Measurements from ENCODE around the gene SWI5.

Gene SWI5

GRCh38 chr9:128323212-128323730 lies 47.2 kb downstream of the SWI5 start:
- Histone ChIP-seq H3K4me3 (ENCODE audit: low read depth, low read length, poor library complexity, severe bottlenecking) (peak overlapping the region; percentile 89), H3K79me2 (ENCODE audit: insufficient read depth, low read length) (peaks cover 8% of the 10 kb centered on the region), H3F3A (ENCODE audit: insufficient read depth, low read length) (no peaks in the 10 kb centered on the region), H2AFZ (ENCODE audit: low read length) (no peak overlapping the region), H3K9me3 (ENCODE audit: low read length) (no peaks in the 10 kb centered on the region), H3K36me3 (ENCODE audit: insufficient read depth, low read length) (peaks cover 34% of the 10 kb centered on the region; the same call in 1 of the 2 replicates), H3K9me2 (ENCODE audit: low read depth, low read length) (no peaks in the 10 kb centered on the region), H3K4me1 (ENCODE audit: insufficient read depth, low read length, severe bottlenecking) (peaks cover 25% of the 10 kb centered on the region), H3K9ac (ENCODE audit: low read length) (peak overlapping the region; percentile 88), H3K27ac (ENCODE audit: low read depth, low read length, poor library complexity, severe bottlenecking) (peak overlapping the region; percentile 17), H3K4me2 (ENCODE audit: low read length) (peak overlapping the region; percentile 98), H4K20me1 (ENCODE audit: insufficient read depth, low read length) (no peaks in the 10 kb centered on the region), H3K27me3 (ENCODE audit: insufficient read depth, low read length) (no peaks in the 10 kb centered on the region)
- TF ChIP-seq CTCF (IDR thresholded peaks at IDR 0.05; ENCODE audit: low read length) (no peak), EZH2 (IDR thresholded peaks at IDR 0.05; ENCODE audit: borderline replicate concordance, low read length) (no peak)

DNA sequence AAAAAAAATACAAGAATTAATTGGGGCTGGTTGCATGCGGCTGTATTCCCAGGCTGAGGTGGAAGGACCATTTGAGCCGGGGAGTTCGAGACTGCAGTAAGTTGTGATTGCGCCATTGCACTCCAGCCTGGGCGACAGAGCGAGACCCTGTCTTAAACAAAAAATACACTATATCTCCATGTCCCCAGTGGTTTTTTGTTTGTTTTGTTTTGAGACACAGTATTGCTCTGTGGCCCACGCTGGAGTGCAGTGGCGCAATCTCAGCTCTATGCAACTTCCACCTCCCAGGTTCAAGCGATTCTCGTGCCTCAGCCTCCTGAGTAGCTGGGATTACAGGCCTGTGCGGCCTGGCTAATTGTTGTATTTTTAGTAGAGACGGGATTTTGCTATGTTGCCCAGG lies 47.7 kb downstream of the SWI5 start:
- H4K20me1 ChIP-seq (ENCODE audit: insufficient read depth, low read length) = no peaks in the 10 kb centered on the region
- no peaks in the 10 kb centered on the region for H3K9me3 ChIP-seq (ENCODE audit: low read length)
- no peak overlapping the region for H2AFZ ChIP-seq (ENCODE audit: low read length)
- peaks cover 25% of the 10 kb centered on the region for H3K4me1 ChIP-seq (ENCODE audit: insufficient read depth, low read length, severe bottlenecking)
- no peaks in the 10 kb centered on the region for H3K27me3 ChIP-seq (ENCODE audit: insufficient read depth, low read length)
- peak overlapping the region; percentile 89 for H3K4me3 ChIP-seq (ENCODE audit: low read depth, low read length, poor library complexity, severe bottlenecking)
- peaks cover 39% of the 10 kb centered on the region; the same call in 1 of the 2 replicates for H3K36me3 ChIP-seq (ENCODE audit: insufficient read depth, low read length)
- H3F3A ChIP-seq (ENCODE audit: insufficient read depth, low read length) = no peaks in the 10 kb centered on the region
- peak overlapping the region; percentile 98 for H3K4me2 ChIP-seq (ENCODE audit: low read length)
- H3K79me2 ChIP-seq (ENCODE audit: insufficient read depth, low read length) = peaks cover 8% of the 10 kb centered on the region
- no peak for TF ChIP-seq CTCF (IDR thresholded peaks at IDR 0.05; ENCODE audit: low read length)
- no peak overlapping the region for H3K27ac ChIP-seq (ENCODE audit: low read depth, low read length, poor library complexity, severe bottlenecking)
- no peaks in the 10 kb centered on the region for H3K9me2 ChIP-seq (ENCODE audit: low read depth, low read length)
- peak overlapping the region; percentile 88 for H3K9ac ChIP-seq (ENCODE audit: low read length)

- no peak overlapping the region for H3K27ac ChIP-seq (ENCODE audit: low read depth, low read length, poor library complexity, severe bottlenecking)
- peak overlapping the region; percentile 98; the same call in 1 of the 2 replicates for H3K4me2 ChIP-seq (ENCODE audit: low read length)
- H3K4me1 ChIP-seq (ENCODE audit: insufficient read depth, low read length, severe bottlenecking) = peaks cover 25% of the 10 kb centered on the region
- peaks cover 8% of the 10 kb centered on the region for H3K79me2 ChIP-seq (ENCODE audit: insufficient read depth, low read length)
- peak overlapping the region; percentile 88; the same call in 1 of the 2 replicates for H3K9ac ChIP-seq (ENCODE audit: low read length)
- H3K4me3 ChIP-seq (ENCODE audit: low read depth, low read length, poor library complexity, severe bottlenecking) = peak overlapping the region; percentile 89
- H3K36me3 ChIP-seq (ENCODE audit: insufficient read depth, low read length) = peaks cover 39% of the 10 kb centered on the region; the same call in 1 of the 2 replicates
- no peak overlapping the region for H2AFZ ChIP-seq (ENCODE audit: low read length)
- TF ChIP-seq EZH2 (IDR thresholded peaks at IDR 0.05; ENCODE audit: borderline replicate concordance, low read length) (no peak), CTCF (IDR thresholded peaks at IDR 0.05; ENCODE audit: low read length) (no peak)
- no peaks in the 10 kb centered on the region for H3K27me3 ChIP-seq (ENCODE audit: insufficient read depth, low read length)
- no peaks in the 10 kb centered on the region for H3K9me3 ChIP-seq (ENCODE audit: low read length)
- H3F3A ChIP-seq (ENCODE audit: insufficient read depth, low read length) = no peaks in the 10 kb centered on the region
- no peaks in the 10 kb centered on the region for H4K20me1 ChIP-seq (ENCODE audit: insufficient read depth, low read length)
- H3K9me2 ChIP-seq (ENCODE audit: low read depth, low read length) = no peaks in the 10 kb centered on the region
Measured at GRCh38 chr9:128324401-128324800, 48.3 kb downstream of the SWI5 start.
